Kidney (tissue), 14 donors: ENCODE results near the gene RO60. TPM values are rescaled to one million over a fixed set of nuclear protein-coding genes. Genes with fewer than 3 reads are reported as not detected.
A peak's percentile ranks its signal among the peaks of the same experiment; 100 is the strongest.

Experiments used
- DNase-seq, 5 donors: peaks; one replicate each; pipeline ENCODE4 v3.0.0-alpha.2; 2013 to 2020
- FAIRE-seq: peaks from 2 replicates; lab custom pipeline; 2012; peaks lifted over from hg19 to GRCh38; lab: Jason Lieb, UNC
- H3K27ac ChIP-seq, 2 donors: one replicate each; pipeline ENCODE4 v1.7.0; 2013; ENCODE audit warnings: low read depth in 2 of 2, low read length in 2 of 2, inconsistent platforms in 1 of 2
- H3K27me3 ChIP-seq: one replicate; pipeline ENCODE4 v1.7.1; 2013; ENCODE audit warnings: low read length, inconsistent platforms; ENCODE audit not compliant: control insufficient read depth, insufficient read depth
- H3K36me3 ChIP-seq, 3 donors: one replicate each; pipeline versions ENCODE4 v1.7.0 to v1.7.1; 2013; ENCODE audit warnings: low read length in 3 of 3, control low read depth in 1 of 3, inconsistent platforms in 1 of 3; ENCODE audit not compliant: insufficient read depth in 3 of 3, control insufficient read depth in 2 of 3
- H3K4me1 ChIP-seq, 3 donors: one replicate each; pipeline versions ENCODE4 v1.7.0 to v1.7.1; 2013; ENCODE audit warnings: low read length in 3 of 3, inconsistent platforms in 1 of 3, low read depth in 1 of 3; ENCODE audit not compliant: control insufficient read depth in 2 of 3, insufficient read depth in 2 of 3
- H3K4me3 ChIP-seq, 3 donors: one replicate each; pipeline versions ENCODE4 v1.7.0 to v1.8.1; 2013; ENCODE audit warnings: low read length in 3 of 3, control low read depth in 1 of 3, inconsistent platforms in 1 of 3
- H3K9ac ChIP-seq, 3 donors: one replicate each; pipeline versions ENCODE4 v1.7.0 to v1.7.1; 2013; ENCODE audit warnings: low read length in 3 of 3, control low read depth in 1 of 3, inconsistent platforms in 1 of 3
- H3K9me3 ChIP-seq, 3 donors: one replicate each; pipeline versions ENCODE4 v1.7.0 to v1.7.1; 2013; ENCODE audit warnings: low read length in 3 of 3, control low read depth in 1 of 3, inconsistent platforms in 1 of 3; ENCODE audit not compliant: control insufficient read depth in 2 of 3, insufficient read depth in 1 of 3
- CTCF ChIP-seq: IDR thresholded peaks from 3 replicates; pipeline ENCODE4 v1.5.1; 2012; ENCODE audit warnings: mild to moderate bottlenecking, moderate library complexity, borderline replicate concordance; ENCODE audit not compliant: insufficient read depth; ENCODE audit errors: extremely low read depth
- intact Hi-C: fragments of 100-400 bp; cut with DNase I; formaldehyde crosslinking; loops from one replicate; pipeline ENCODE4 v1.11.1; 2022
- polyA plus RNA-seq: library from polyadenylated mRNA; stranded (reverse); fragments of 350-450 nt; fragmentation: Illumina TruSeq; extraction: RNeasy Lipid Tissue Mini Kit (QIAGEN cat#74804); gene quantifications from one replicate; pipeline ENCODE4 v1.2.3, GENCODE V29; 2014; ENCODE audit warnings: low read depth, low replicate concordance; ENCODE audit not compliant: insufficient read depth
- total RNA-seq: library from RNA; stranded (reverse); fragmentation: NEBNext Ultra II Directional; extraction: Animal tissue kit (Norgen Biotek cat#: 25700); gene quantifications from one replicate; pipeline ENCODE4 v1.2.1, GENCODE V29; 2021
- donor health status: control.
- donor health status: control.
- donor health status: control.
- donor health status: control.
- donor health status: control.
- donor health status: DM: yes; HTN: yes; CAD: no.
- donor health status: Normal renal cell carcinoma (clear cell type).

RO60 gene
- total and polyA plus RNA-seq, 2 donors from 2014 or later = 4.8 to 72.0 TPM

GRCh38 chr1:193083365-193084088 is 24.1 kb downstream of the RO60 start:
- FAIRE-seq (no peak), DNase-seq (no peak)
- no peak overlapping the region for H3K4me3 ChIP-seq
- no peaks in the 10 kb centered on the region for H3K9me3 ChIP-seq
- H3K9ac ChIP-seq = no peak overlapping the region
- peaks cover 9 to 23% (median 20%) of the 10 kb centered on the region in 3 donors for H3K36me3 ChIP-seq
- no peaks in the 10 kb centered on the region for H3K27me3 ChIP-seq
- no peak overlapping the region for H3K27ac ChIP-seq
- TF ChIP-seq CTCF = no peak
- H3K4me1 ChIP-seq = no peaks in the 10 kb centered on the region
- intact Hi-C loops = no loop called here

- H3K27ac ChIP-seq = no peak overlapping the region
- intact Hi-C loops = no loop called here
- no peak overlapping the region for H3K4me3 ChIP-seq
- H3K36me3 ChIP-seq = peaks cover 6 to 23% (median 18%) of the 10 kb centered on the region in 3 donors
- H3K4me1 ChIP-seq = no peaks in the 10 kb centered on the region
- TF ChIP-seq CTCF = no peak
- no peak for DNase-seq
- no peaks in the 10 kb centered on the region for H3K9me3 ChIP-seq
- no peak overlapping the region for H3K9ac ChIP-seq
- no peak for FAIRE-seq
- H3K27me3 ChIP-seq = no peaks in the 10 kb centered on the region
These were observed 25.9 kb downstream of the RO60 start for GRCh38 chr1:193085263-193085662.

- Histone ChIP-seq H3K4me1 (no peaks in the 10 kb centered on the region), H3K9ac (no peak overlapping the region), H3K4me3 (no peak overlapping the region), H3K27ac (no peak overlapping the region), H3K9me3 (no peaks in the 10 kb centered on the region), H3K36me3 (peaks cover 6 to 23% (median 18%) of the 10 kb centered on the region in 3 donors), H3K27me3 (no peaks in the 10 kb centered on the region)
- FAIRE-seq (peak; percentile 53), DNase-seq (no peak)
- intact Hi-C loops = no loop called here
- TF ChIP-seq CTCF = no peak
These were observed 26.9 kb downstream of the RO60 start for GRCh38 chr1:193086342-193086741.
